A549 (cell line): ENCODE results near the gene TVP23C. TPM values are rescaled to one million over a fixed set of nuclear protein-coding genes. Genes with fewer than 3 reads are reported as not detected.

Experiments
- ATAC-seq, 2 experiments: fragments of 200-7000 bp in 1 of 2; fragments of >200 bp in 1 of 2; cut with Nextera tagmentation in 1 of 2; cut with Tn5 transposase in 1 of 2; 3 replicates each; pipeline versions ENCODE4 v1.8.0 to v1.9.1; 2018 to 2020; ENCODE audit warnings: mild to moderate bottlenecking in 1 of 2, moderate library complexity in 1 of 2
- CTCF ChIA-PET: fragments of 300-600 bp; sonication (Branson Sonifier 250); formaldehyde crosslinking; extraction: SDS; loops from one replicate; lab custom pipeline; 2021; ENCODE audit warnings: antibody characterized with exemption, inconsistent platforms; lab: Yijun Ruan, JAX
- POLR2A ChIA-PET: fragments of 350-600 bp; formaldehyde crosslinking; extraction: SDS; loops from one replicate; lab custom pipeline; 2021; ENCODE audit warnings: antibody characterized with exemption, inconsistent platforms; lab: Yijun Ruan, JAX
- DNase-seq, 2 experiments: peaks; one replicate each; pipeline versions ENCODE4 v3.0.0 to v3.0.0-alpha.2; 2011 to 2016; ENCODE audit warnings: low read depth in 1 of 2, low spot score in 1 of 2
- FAIRE-seq: peaks from 2 replicates; lab custom pipeline; 2011; peaks lifted over from hg19 to GRCh38; lab: Jason Lieb, UNC
- H3K27ac ChIP-seq, 2 experiments: fragments of >200 bp; sonication (Bioruptor Twin); formaldehyde crosslinking; 3 replicates each; pipeline ENCODE4 v1.5.1; 2016 to 2017
- H3K4me1 ChIP-seq: fragments of >200 bp; sonication (Bioruptor Twin); formaldehyde crosslinking; 3 replicates; pipeline ENCODE4 v1.6.1; 2016
- H3K4me2 ChIP-seq: fragments of >200 bp; sonication (Bioruptor Twin); formaldehyde crosslinking; 3 replicates; pipeline ENCODE4 v1.6.1; 2016
- H3K4me3 ChIP-seq: fragments of >200 bp; sonication (Bioruptor Twin); formaldehyde crosslinking; 3 replicates; pipeline ENCODE4 v1.5.1; 2016
- H3K9me3 ChIP-seq: fragments of >200 bp; sonication (Bioruptor Twin); formaldehyde crosslinking; 3 replicates; pipeline ENCODE4 v1.6.1; 2016
- CBX2 ChIP-seq: fragments of 200-600 bp; sonication (generic); IDR thresholded peaks from 2 replicates; pipeline ENCODE4 v1.6.1; 2016; ENCODE audit warnings: low read depth, mild to moderate bottlenecking, borderline replicate concordance
- CBX8 ChIP-seq: fragments of 200-600 bp; sonication (generic); IDR thresholded peaks from 2 replicates; pipeline ENCODE4 v1.6.1; 2016
- CTCF ChIP-seq: fragments of >200 bp; sonication (Bioruptor Twin); formaldehyde crosslinking; IDR thresholded peaks from 3 replicates; pipeline ENCODE4 v1.5.1; 2016
- E2F6 ChIP-seq: IDR thresholded peaks from 2 replicates; pipeline ENCODE4 v1.6.1; 2012; ENCODE audit warnings: low read depth, borderline replicate concordance
- EP300 ChIP-seq, 2 experiments: fragments of >200 bp; sonication (Bioruptor Twin); formaldehyde crosslinking; IDR thresholded peaks; 2 replicates in 1 of 2; 3 replicates in 1 of 2; pipeline ENCODE4 v1.6.1; 2016 to 2017
- FOSB ChIP-seq: fragments of 250-450 bp; sonication (Bioruptor Pico); IDR thresholded peaks from 2 replicates; pipeline ENCODE4 v1.5.0; 2020; ENCODE audit warnings: mild to moderate bottlenecking, moderate library complexity
- FOXS1 ChIP-seq: fragments of 250-450 bp; sonication (Bioruptor Pico); IDR thresholded peaks from 2 replicates; pipeline ENCODE4 v1.5.0; 2020; ENCODE audit warnings: mild to moderate bottlenecking, moderate library complexity
- GATA3 ChIP-seq: IDR thresholded peaks from 2 replicates; pipeline ENCODE4 v1.6.1; 2012; ENCODE audit warnings: borderline replicate concordance
- HDAC2 ChIP-seq: fragments of 200-600 bp; sonication (generic); IDR thresholded peaks from 2 replicates; pipeline ENCODE4 v1.6.1; 2016
- HEYL ChIP-seq: fragments of 250-450 bp; sonication (Bioruptor Pico); IDR thresholded peaks from 2 replicates; pipeline ENCODE4 v1.8.0; 2021; ENCODE audit warnings: mild to moderate bottlenecking, moderate library complexity
- KDM5A ChIP-seq: fragments of 200-600 bp; sonication (generic); IDR thresholded peaks from 2 replicates; pipeline ENCODE4 v1.6.1; 2016; ENCODE audit warnings: antibody characterized with exemption, mild to moderate bottlenecking
- NR3C1 ChIP-seq: fragments of >200 bp; sonication (Bioruptor Twin); formaldehyde crosslinking; IDR thresholded peaks from 3 replicates; pipeline ENCODE4 v1.6.1; 2017
- PBX3 ChIP-seq: IDR thresholded peaks from 2 replicates; pipeline ENCODE4 v1.6.1; 2012
- PHF8 ChIP-seq: fragments of 200-600 bp; sonication (generic); IDR thresholded peaks from 2 replicates; pipeline ENCODE4 v1.6.1; 2016; ENCODE audit warnings: low read depth, mild to moderate bottlenecking, antibody characterized with exemption, moderate library complexity, borderline replicate concordance
- POLR2A ChIP-seq: IDR thresholded peaks from 2 replicates; pipeline ENCODE4 v1.6.1; 2012; ENCODE audit warnings: mild to moderate bottlenecking, low read length
- POLR2AphosphoS2 ChIP-seq: conservative IDR thresholded peaks from 2 replicates; pipeline ENCODE4 v1.6.1; 2012; ENCODE audit warnings: low read length, improper control_type of control experiment, inconsistent platforms
- RARB ChIP-seq: fragments of 250-450 bp; sonication (Bioruptor Pico); IDR thresholded peaks from 2 replicates; pipeline ENCODE4 v1.8.0; 2021; ENCODE audit warnings: mild to moderate bottlenecking, moderate library complexity
- RFX5 ChIP-seq: fragments of 450-650 bp; IDR thresholded peaks from 2 replicates; pipeline ENCODE4 v1.7.1; 2014; ENCODE audit warnings: antibody characterized with exemption, mild to moderate bottlenecking, moderate library complexity
- SMC3 ChIP-seq: fragments of >200 bp; sonication (Bioruptor Twin); formaldehyde crosslinking; IDR thresholded peaks from 3 replicates; pipeline ENCODE4 v1.6.1; 2018; ENCODE audit warnings: inconsistent platforms
- TP53 ChIP-seq: fragments of 250-450 bp; sonication (Bioruptor Pico); IDR thresholded peaks from 2 replicates; pipeline ENCODE4 v1.5.0; 2021; ENCODE audit warnings: mild to moderate bottlenecking, moderate library complexity
- ZFP36 ChIP-seq: fragments of 450-650 bp; IDR thresholded peaks from 2 replicates; pipeline ENCODE4 v1.6.1; 2014; ENCODE audit warnings: borderline replicate concordance; ENCODE audit not compliant: partially characterized antibody
- WGBS: methylation state at CpG from one replicate; pipeline ENCODE4 v1.1.6; 2017; ENCODE audit errors: missing lambda C conversion rate; 5-methylcytosine and 5-hydroxymethylcytosine counted together
- polyA plus RNA-seq, 4 experiments: library from polyadenylated mRNA; depleted of rRNA in 3 of 4; stranded (reverse); fragments of >200 nt; fragmentation: RNase III in 1 of 4; extraction: RNeasy Plus Mini Kit Qiagen cat#74134 plus additional on column Dnase treatment in 1 of 4; gene quantifications; 2 replicates in 3 of 4; 3 replicates in 1 of 4; pipeline ENCODE4 v1.2.3, GENCODE V29; 2011 to 2017
- TF ChIP-seq, protein P1 (sequence below): fragments of 250-450 bp; sonication (Bioruptor Pico); IDR thresholded peaks from 2 replicates; pipeline ENCODE4 v1.5.0; 2020; ENCODE audit warnings: low read depth, mild to moderate bottlenecking, moderate library complexity

The TVP23C gene
- polyA plus RNA-seq, 2 of the 4 experiments (the other 2 are of a cell fraction) = 19.9 to 22.7 TPM

GRCh38 chr17:15482476-15482875, 80.8 kb downstream of the TVP23C start:
- Histone ChIP-seq H3K4me1 (no peaks in the 10 kb centered on the region), H3K9me3 (no peaks in the 10 kb centered on the region), H3K27ac (no peak overlapping the region)
- 71% methylated on average over 6 of the region's 6 CpGs for WGBS
- no peak for DNase-seq
- POLR2A ChIA-PET = no interaction called here
- no peak for TF ChIP-seq CTCF
- no peak for TF ChIP-seq RFX5
- TF ChIP-seq, protein P1, sequence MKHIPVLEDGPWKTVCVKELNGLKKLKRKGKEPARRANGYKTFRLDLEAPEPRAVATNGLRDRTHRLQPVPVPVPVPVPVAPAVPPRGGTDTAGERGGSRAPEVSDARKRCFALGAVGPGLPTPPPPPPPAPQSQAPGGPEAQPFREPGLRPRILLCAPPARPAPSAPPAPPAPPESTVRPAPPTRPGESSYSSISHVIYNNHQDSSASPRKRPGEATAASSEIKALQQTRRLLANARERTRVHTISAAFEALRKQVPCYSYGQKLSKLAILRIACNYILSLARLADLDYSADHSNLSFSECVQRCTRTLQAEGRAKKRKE (CRISPR knock-in tag) = no peak
- TF ChIP-seq EP300 (IDR thresholded peaks at IDR 0.05) = no peak
- no peak for TF ChIP-seq CBX8
- no peak for TF ChIP-seq POLR2AphosphoS2
- no peak for TF ChIP-seq E2F6
- TF ChIP-seq, all 56 proteins: peak for 0
- no peak overlapping the region for H3K4me3 ChIP-seq
- ATAC-seq = no peak
- H3K4me2 ChIP-seq = no peak overlapping the region
- CTCF ChIA-PET = interaction anchor here (1.2 to 3.2 kb wide), 3 partner anchors 20 to 225 kb away, joined by 4 to 25 read pairs (median 6); no protein-coding TSS in a partner anchor
- peak; percentile 13 for FAIRE-seq

GRCh38 chr17:15481481-15481880, 81.8 kb downstream of the TVP23C start:
- DNase-seq (no peak), FAIRE-seq (no peak), ATAC-seq (no peak)
- H3K4me2 ChIP-seq = no peak overlapping the region
- no peaks in the 10 kb centered on the region for H3K9me3 ChIP-seq
- TF ChIP-seq CBX2 (no peak), POLR2A (no peak), ZFP36 (no peak), NR3C1 (no peak), PHF8 (no peak), RARB (CRISPR knock-in tag) (no peak), PBX3 (no peak), HDAC2 (no peak), FOSB (no peak), KDM5A (no peak), FOXS1 (CRISPR knock-in tag) (no peak)
- ChIA-PET CTCF (interaction anchor here (1.1 to 3.2 kb wide), 4 partner anchors 9 to 44 kb away, joined by 3 to 18 read pairs (median 4); no protein-coding TSS in a partner anchor), POLR2A (no interaction called here)
- H3K4me3 ChIP-seq = no peak overlapping the region
- no peak overlapping the region for H3K27ac ChIP-seq
- WGBS = 89% methylated on average over 6 of the region's 6 CpGs
- no peaks in the 10 kb centered on the region for H3K4me1 ChIP-seq

GRCh38 chr17:15480204-15480603, 83.1 kb downstream of the TVP23C start:
- H3K4me2 ChIP-seq = no peak overlapping the region

More at GRCh38 chr17:15480204-15480603, 83.1 kb downstream of the TVP23C start:
- no peaks in the 10 kb centered on the region for H3K9me3 ChIP-seq
- ATAC-seq (no peak), FAIRE-seq (no peak), DNase-seq (no peak)
- H3K4me3 ChIP-seq = no peak overlapping the region
- H3K27ac ChIP-seq = no peak overlapping the region
- TF ChIP-seq POLR2A (no peak), TP53 (CRISPR knock-in tag) (no peak), HEYL (CRISPR knock-in tag) (no peak), GATA3 (no peak), SMC3 (no peak)
- TF ChIP-seq, all 56 proteins: peak for 0
- no peaks in the 10 kb centered on the region for H3K4me1 ChIP-seq
- ChIA-PET CTCF (interaction anchor here (0.9 to 3.2 kb wide), 6 partner anchors 9 to 222 kb away, joined by 3 to 18 read pairs (median 3); no protein-coding TSS in a partner anchor), POLR2A (no interaction called here)
- WGBS = 82% methylated on average over 6 of the region's 6 CpGs
